Mammary epithelial cell (primary cell): ENCODE results near the gene NBPF15.
"Not testable (repeated sequence)": the region's sequence is repeated elsewhere in the genome, so short reads cannot be mapped to it uniquely, and the experiment has no call there.

Experiments used
- CTCF ChIP-seq, 2 donors: IDR thresholded peaks in 1 of 2; conservative IDR thresholded peaks in 1 of 2; 2 replicates each; pipeline ENCODE4 v1.5.1; 2011 to 2012; ENCODE audit warnings: inconsistent platforms in 2 of 2, low read length in 2 of 2, mild to moderate bottlenecking in 2 of 2, control low read depth in 1 of 2, low read depth in 1 of 2; ENCODE audit not compliant: insufficient read depth in 1 of 2; ENCODE audit errors: extremely low read depth in 1 of 2
- EZH2 ChIP-seq: IDR thresholded peaks from 2 replicates; pipeline ENCODE4 v1.6.1; 2012; ENCODE audit warnings: low read length, inconsistent platforms, borderline replicate concordance

GRCh38 chr1:144371651-144372050 lies 89.8 kb downstream of the NBPF15 start:
- TF ChIP-seq CTCF (conservative IDR thresholded peaks at IDR 0.05 in 1 of 2, IDR thresholded peaks at IDR 0.05 in 1 of 2; ENCODE audit: extremely low read depth in 1 of 2, insufficient read depth in 1 of 2, low read depth in 1 of 2, low read length in 2 of 2); EZH2: not testable (repeated sequence)
